Endothelial cell of umbilical vein (primary cell): ENCODE results near the gene EDARADD. TPM values are rescaled to one million over a fixed set of nuclear protein-coding genes. Genes with fewer than 3 reads are reported as not detected.

Source experiments
- BruUV-seq: library from RNA; stranded (reverse); fragments of 400-500 nt; replicated peaks from 2 replicates; lab custom pipeline; 2021; lab: Mats Ljungman, UMichigan
- CTCF ChIA-PET: fragments of 300-600, 350-600 bp; sonication (Branson Sonifier 250); formaldehyde crosslinking; loops from one replicate; lab custom pipeline; 2021; ENCODE audit warnings: antibody characterized with exemption, inconsistent platforms; lab: Charles Lee
- POLR2A ChIA-PET: fragments of 300-600, 350-600 bp; sonication (Branson Sonifier 250); formaldehyde crosslinking; loops from one replicate; lab custom pipeline; 2021; ENCODE audit warnings: antibody characterized with exemption, inconsistent platforms; lab: Charles Lee
- DNase-seq: peaks from one replicate; pipeline ENCODE4 v3.0.0-alpha.2; 2011; ENCODE audit warnings: low read depth, low spot score
- FAIRE-seq: peaks from 2 replicates; lab custom pipeline; 2011; peaks lifted over from hg19 to GRCh38; lab: Jason Lieb, UNC
- H2AFZ ChIP-seq: 2 replicates; pipeline ENCODE4 v1.6.0; 2012; ENCODE audit warnings: low read depth, low read length, control low read depth, inconsistent platforms
- H3K27ac ChIP-seq: 2 replicates; pipeline ENCODE4 v1.5.1; 2011; ENCODE audit warnings: low read depth, mild to moderate bottlenecking, control low read depth, low read length, moderate library complexity; ENCODE audit not compliant: insufficient read depth
- H3K27me3 ChIP-seq, 2 experiments: 2 replicates each; pipeline versions ENCODE4 v1.6.0 to v1.6.1; 2011; ENCODE audit warnings: low read length in 2 of 2, mixed read lengths in 1 of 2; ENCODE audit not compliant: control insufficient read depth in 2 of 2, insufficient read depth in 2 of 2
- H3K36me3 ChIP-seq, 2 experiments: 2 replicates in 1 of 2; 3 replicates in 1 of 2; pipeline ENCODE4 v1.5.1; 2011; ENCODE audit warnings: low read length in 2 of 2, mild to moderate bottlenecking in 1 of 2, moderate library complexity in 1 of 2; ENCODE audit not compliant: control insufficient read depth in 2 of 2, insufficient read depth in 2 of 2; ENCODE audit errors: extremely low read depth in 1 of 2
- H3K4me1 ChIP-seq: 3 replicates; pipeline ENCODE4 v1.5.1; 2011; ENCODE audit warnings: mild to moderate bottlenecking, low read length; ENCODE audit not compliant: control insufficient read depth, insufficient read depth; ENCODE audit errors: extremely low read depth
- H3K4me2 ChIP-seq: 2 replicates; pipeline ENCODE4 v1.6.1; 2011; ENCODE audit warnings: low read length, control low read depth, mixed read lengths; ENCODE audit not compliant: insufficient read depth
- H3K4me3 ChIP-seq, 3 experiments: fragments of 200-600 bp in 1 of 3; sonication (generic), shearing (Covaris generic) in 1 of 3; replicated peaks in 1 of 3; 2 replicates each; pipeline ENCODE4 v1.5.1; 2011 to 2016; ENCODE audit warnings: control low read depth in 3 of 3, low read length in 3 of 3, mild to moderate bottlenecking in 2 of 3, inconsistent platforms in 1 of 3, low read depth in 1 of 3, moderate library complexity in 1 of 3; ENCODE audit not compliant: insufficient read depth in 1 of 3
- H3K79me2 ChIP-seq: 2 replicates; pipeline ENCODE4 v1.6.0; 2012; ENCODE audit warnings: low read length, inconsistent platforms; ENCODE audit not compliant: control insufficient read depth, insufficient read depth
- H3K9ac ChIP-seq: replicated peaks from 2 replicates; pipeline ENCODE3; 2011; ENCODE audit warnings: low read length, control low read depth; ENCODE audit not compliant: insufficient read depth; ENCODE audit errors: extremely low read depth
- H3K9me1 ChIP-seq: replicated peaks from 3 replicates; pipeline ENCODE4 v1.6.0; 2011; ENCODE audit warnings: mild to moderate bottlenecking, low read length; ENCODE audit not compliant: control insufficient read depth, insufficient read depth; ENCODE audit errors: extremely low read depth
- H3K9me3 ChIP-seq: replicated peaks from 2 replicates; pipeline ENCODE4 v1.5.1; 2012; ENCODE audit warnings: low read length, inconsistent platforms; ENCODE audit not compliant: control insufficient read depth, insufficient read depth
- H4K20me1 ChIP-seq: replicated peaks from 2 replicates; pipeline ENCODE3; 2011; ENCODE audit warnings: mild to moderate bottlenecking, low read length; ENCODE audit not compliant: control insufficient read depth, insufficient read depth; ENCODE audit errors: extremely low read depth
- EZH2 ChIP-seq: IDR thresholded peaks from 2 replicates; pipeline ENCODE4 v1.6.1; 2012; ENCODE audit warnings: borderline replicate concordance, low read depth, mild to moderate bottlenecking, moderate library complexity, low read length, inconsistent platforms; ENCODE audit not compliant: severe bottlenecking
- FOS ChIP-seq: IDR thresholded peaks from 2 replicates; pipeline ENCODE4 v1.6.1; 2011; ENCODE audit warnings: mild to moderate bottlenecking, low read length, moderate library complexity, borderline replicate concordance; ENCODE audit not compliant: insufficient read depth
- GATA2 ChIP-seq: IDR thresholded peaks from 2 replicates; pipeline ENCODE4 v1.7.0; 2011; ENCODE audit warnings: low read depth, mild to moderate bottlenecking, moderate library complexity, mixed read lengths, low read length; ENCODE audit not compliant: insufficient read length, insufficient read depth
- JUN ChIP-seq: IDR thresholded peaks from 2 replicates; pipeline ENCODE4 v1.6.1; 2011; ENCODE audit warnings: borderline replicate concordance, low read depth; ENCODE audit not compliant: insufficient read length, insufficient read depth
- MYC ChIP-seq: IDR thresholded peaks from one replicate; pipeline ENCODE4 v1.6.1; 2011; ENCODE audit warnings: mild to moderate bottlenecking, low read depth, low read length
- POLR2A ChIP-seq: IDR thresholded peaks from 2 replicates; pipeline ENCODE4 v1.6.1; 2012; ENCODE audit warnings: low read depth, mild to moderate bottlenecking, control low read depth, low read length
- POLR2AphosphoS5 ChIP-seq: IDR thresholded peaks from 2 replicates; pipeline ENCODE4 v1.6.1; 2012; ENCODE audit warnings: low read depth, mild to moderate bottlenecking, control low read depth, low read length, moderate library complexity; ENCODE audit not compliant: insufficient read depth
- dilution Hi-C: fragments of 300-500 bp; cut with MboI; formaldehyde crosslinking; loops from one replicate; pipeline ENCODE4 v1.15.0; 2019; ENCODE audit warnings: low sequenced_read_pairs; ENCODE audit not compliant: extremely low pct_ligation_motif_present
- intact Hi-C: fragments of 100-400 bp; cut with micrococcal nuclease; formaldehyde crosslinking; loops from one replicate; pipeline ENCODE4 v1.10.0; 2022
- polyA plus RNA-seq, 4 experiments: library from polyadenylated mRNA; depleted of rRNA in 3 of 4; stranded (reverse) in 3 of 4; unstranded in 1 of 4; fragments of >200 nt; gene quantifications; 2 replicates each; pipeline versions ENCODE4 v1.2.1 to v1.2.3, GENCODE V29; 2011 to 2012; ENCODE audit warnings: missing spikeins in 1 of 4
- total RNA-seq: library from RNA; stranded (reverse); gene quantifications from 2 replicates; pipeline ENCODE4 v1.2.3, GENCODE V29; 2021
- TF ChIP-seq, protein P1 (sequence below): IDR thresholded peaks from 2 replicates; pipeline ENCODE4 v1.6.1; 2011; ENCODE audit not compliant: insufficient read depth, insufficient read length
- TF ChIP-seq, protein P2 (sequence below), 2 donors: IDR thresholded peaks; 1 replicate in 1 of 2; 2 replicates in 1 of 2; pipeline ENCODE4 v1.5.1; 2011; ENCODE audit warnings: low read length in 2 of 2, mild to moderate bottlenecking in 2 of 2, moderate library complexity in 2 of 2, control low read depth in 1 of 2, inconsistent platforms in 1 of 2, low read depth in 1 of 2; ENCODE audit not compliant: insufficient read depth in 1 of 2; ENCODE audit errors: extremely low read depth in 1 of 2

The EDARADD gene
- total and polyA plus RNA-seq, 2 donors (not counting 3 experiments of a cell fraction or from before 2014, with no cell fraction given): not detected

GRCh38 chr1:236530286-236530685 lies 136.2 kb downstream of the EDARADD start:
- FAIRE-seq (no peak), DNase-seq (no peak)
- no peaks in the 10 kb centered on the region for H3K9me1 ChIP-seq
- H3K4me3 ChIP-seq: no peak overlapping the region
- no peaks in the 10 kb centered on the region for H4K20me1 ChIP-seq
- H3K9me3 ChIP-seq: no peaks in the 10 kb centered on the region
- TF ChIP-seq JUN (no peak), MYC (no peak), FOS (no peak), GATA2 (no peak), POLR2A (no peak), POLR2AphosphoS5 (no peak), EZH2 (no peak)
- TF ChIP-seq, protein P1, sequence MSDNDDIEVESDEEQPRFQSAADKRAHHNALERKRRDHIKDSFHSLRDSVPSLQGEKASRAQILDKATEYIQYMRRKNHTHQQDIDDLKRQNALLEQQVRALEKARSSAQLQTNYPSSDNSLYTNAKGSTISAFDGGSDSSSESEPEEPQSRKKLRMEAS: no peak
- TF ChIP-seq, protein P2, sequence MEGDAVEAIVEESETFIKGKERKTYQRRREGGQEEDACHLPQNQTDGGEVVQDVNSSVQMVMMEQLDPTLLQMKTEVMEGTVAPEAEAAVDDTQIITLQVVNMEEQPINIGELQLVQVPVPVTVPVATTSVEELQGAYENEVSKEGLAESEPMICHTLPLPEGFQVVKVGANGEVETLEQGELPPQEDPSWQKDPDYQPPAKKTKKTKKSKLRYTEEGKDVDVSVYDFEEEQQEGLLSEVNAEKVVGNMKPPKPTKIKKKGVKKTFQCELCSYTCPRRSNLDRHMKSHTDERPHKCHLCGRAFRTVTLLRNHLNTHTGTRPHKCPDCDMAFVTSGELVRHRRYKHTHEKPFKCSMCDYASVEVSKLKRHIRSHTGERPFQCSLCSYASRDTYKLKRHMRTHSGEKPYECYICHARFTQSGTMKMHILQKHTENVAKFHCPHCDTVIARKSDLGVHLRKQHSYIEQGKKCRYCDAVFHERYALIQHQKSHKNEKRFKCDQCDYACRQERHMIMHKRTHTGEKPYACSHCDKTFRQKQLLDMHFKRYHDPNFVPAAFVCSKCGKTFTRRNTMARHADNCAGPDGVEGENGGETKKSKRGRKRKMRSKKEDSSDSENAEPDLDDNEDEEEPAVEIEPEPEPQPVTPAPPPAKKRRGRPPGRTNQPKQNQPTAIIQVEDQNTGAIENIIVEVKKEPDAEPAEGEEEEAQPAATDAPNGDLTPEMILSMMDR (IDR thresholded peaks at IDR 0.05; ENCODE audit: extremely low read depth in 1 of 2, insufficient read depth in 1 of 2, low read depth in 1 of 2, low read length in 2 of 2): no peak
- H2AFZ ChIP-seq: no peak overlapping the region
- no peak overlapping the region for H3K27ac ChIP-seq
- no peak overlapping the region for H3K9ac ChIP-seq
- no peaks in the 10 kb centered on the region for H3K79me2 ChIP-seq
- CTCF ChIA-PET: interaction anchor here (0.6 to 1.2 kb wide), 2 partner anchors 11 to 426 kb away, joined by 3 to 5 read pairs; no protein-coding TSS in a partner anchor
- POLR2A ChIA-PET: no interaction called here
- no peaks in the 10 kb centered on the region for H3K27me3 ChIP-seq
- intact Hi-C loops: loop anchor here (2.0 kb wide), 1 partner anchor 39 kb away; no protein-coding TSS in a partner anchor
- BruUV-seq: no TSS peak
- H3K36me3 ChIP-seq: no peaks in the 10 kb centered on the region
- peaks cover 14% of the 10 kb centered on the region for H3K4me1 ChIP-seq
- H3K4me2 ChIP-seq: no peak overlapping the region
- dilution Hi-C loops: no loop called here
